ENCODE data around the gene PTPN4.

DNA sequence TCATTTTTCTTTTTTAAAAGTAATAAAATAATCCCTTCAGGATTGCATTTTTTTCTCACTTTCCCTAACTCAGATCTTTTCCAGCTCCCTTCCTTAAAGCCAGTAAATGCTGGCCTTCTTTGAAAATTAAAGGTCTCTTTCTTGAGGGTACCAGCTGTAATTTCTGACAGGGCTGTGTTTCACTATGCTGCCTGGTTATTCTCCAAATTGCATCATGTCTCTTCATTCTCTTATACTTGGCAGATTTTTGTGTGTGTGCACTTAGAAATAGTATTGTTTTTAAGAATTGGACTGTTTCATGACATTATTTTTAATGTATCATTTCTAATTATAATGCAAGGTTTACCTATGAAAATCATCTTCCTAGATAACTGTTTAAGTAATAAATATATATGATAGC lies 181.1 kb downstream of the PTPN4 start:
- TF ChIP-seq EZH2phosphoT487 (IDR thresholded peaks at IDR 0.05; ENCODE audit: insufficient read depth, low read depth) (no peak), EZH2 (IDR thresholded peaks at IDR 0.05; ENCODE audit: insufficient read depth, poor library complexity, severe bottlenecking) (no peak)
